GM13977 (cell line): ENCODE measurements around the gene ST6GALNAC4.

Source experiments
- DNase-seq: peaks from one replicate; pipeline ENCODE4 v3.0.0; 2012; ENCODE audit warnings: low spot score
- in situ Hi-C: fragments of 300-500 bp; cut with MboI; formaldehyde crosslinking; loops from one replicate; pipeline ENCODE4 v1.12.0; 2022; ENCODE audit warnings: low sequenced_read_pairs, low pct_unique_long_range_greater_than_20kb, mixed read lengths, inconsistent platforms; ENCODE audit not compliant: unreplicated experiment
- TF ChIP-seq, protein P1 (sequence below): IDR thresholded peaks from 2 replicates; pipeline ENCODE4 v1.5.1; 2012; ENCODE audit warnings: mild to moderate bottlenecking, control low read depth; ENCODE audit not compliant: insufficient read depth; ENCODE audit errors: extremely low read depth, missing control alignments

The ST6GALNAC4 gene

DNA sequence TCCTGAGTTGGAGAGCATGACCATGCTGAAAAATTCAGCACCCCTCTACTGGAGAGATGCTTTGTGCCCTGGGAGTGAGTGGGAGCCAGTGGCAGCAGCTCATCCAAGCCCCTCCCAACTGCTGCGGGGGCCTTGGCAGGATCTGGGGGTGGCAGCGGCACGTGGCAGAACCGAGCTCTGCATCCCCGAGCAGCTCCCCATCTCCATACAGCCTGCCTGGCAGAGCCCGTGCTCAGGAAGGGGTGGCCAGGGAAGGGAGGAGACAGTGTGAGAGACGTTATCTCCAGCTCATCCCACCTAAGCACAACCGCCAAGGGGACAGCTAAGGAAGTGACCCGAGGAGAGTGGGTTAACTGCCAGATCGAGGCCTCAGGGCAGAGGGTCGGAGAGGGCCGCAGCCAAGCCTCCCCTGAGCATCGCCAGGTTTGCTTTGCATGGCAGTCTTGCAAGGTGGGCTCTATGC is 38.0 kb upstream of the ST6GALNAC4 start:
- in situ Hi-C loops, result loop anchor here (5.0 kb wide), 1 partner anchor 77 kb away; no protein-coding TSS in a partner anchor
- DNase-seq, result no peak
- TF ChIP-seq, protein P1, sequence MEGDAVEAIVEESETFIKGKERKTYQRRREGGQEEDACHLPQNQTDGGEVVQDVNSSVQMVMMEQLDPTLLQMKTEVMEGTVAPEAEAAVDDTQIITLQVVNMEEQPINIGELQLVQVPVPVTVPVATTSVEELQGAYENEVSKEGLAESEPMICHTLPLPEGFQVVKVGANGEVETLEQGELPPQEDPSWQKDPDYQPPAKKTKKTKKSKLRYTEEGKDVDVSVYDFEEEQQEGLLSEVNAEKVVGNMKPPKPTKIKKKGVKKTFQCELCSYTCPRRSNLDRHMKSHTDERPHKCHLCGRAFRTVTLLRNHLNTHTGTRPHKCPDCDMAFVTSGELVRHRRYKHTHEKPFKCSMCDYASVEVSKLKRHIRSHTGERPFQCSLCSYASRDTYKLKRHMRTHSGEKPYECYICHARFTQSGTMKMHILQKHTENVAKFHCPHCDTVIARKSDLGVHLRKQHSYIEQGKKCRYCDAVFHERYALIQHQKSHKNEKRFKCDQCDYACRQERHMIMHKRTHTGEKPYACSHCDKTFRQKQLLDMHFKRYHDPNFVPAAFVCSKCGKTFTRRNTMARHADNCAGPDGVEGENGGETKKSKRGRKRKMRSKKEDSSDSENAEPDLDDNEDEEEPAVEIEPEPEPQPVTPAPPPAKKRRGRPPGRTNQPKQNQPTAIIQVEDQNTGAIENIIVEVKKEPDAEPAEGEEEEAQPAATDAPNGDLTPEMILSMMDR, result no peak

DNA sequence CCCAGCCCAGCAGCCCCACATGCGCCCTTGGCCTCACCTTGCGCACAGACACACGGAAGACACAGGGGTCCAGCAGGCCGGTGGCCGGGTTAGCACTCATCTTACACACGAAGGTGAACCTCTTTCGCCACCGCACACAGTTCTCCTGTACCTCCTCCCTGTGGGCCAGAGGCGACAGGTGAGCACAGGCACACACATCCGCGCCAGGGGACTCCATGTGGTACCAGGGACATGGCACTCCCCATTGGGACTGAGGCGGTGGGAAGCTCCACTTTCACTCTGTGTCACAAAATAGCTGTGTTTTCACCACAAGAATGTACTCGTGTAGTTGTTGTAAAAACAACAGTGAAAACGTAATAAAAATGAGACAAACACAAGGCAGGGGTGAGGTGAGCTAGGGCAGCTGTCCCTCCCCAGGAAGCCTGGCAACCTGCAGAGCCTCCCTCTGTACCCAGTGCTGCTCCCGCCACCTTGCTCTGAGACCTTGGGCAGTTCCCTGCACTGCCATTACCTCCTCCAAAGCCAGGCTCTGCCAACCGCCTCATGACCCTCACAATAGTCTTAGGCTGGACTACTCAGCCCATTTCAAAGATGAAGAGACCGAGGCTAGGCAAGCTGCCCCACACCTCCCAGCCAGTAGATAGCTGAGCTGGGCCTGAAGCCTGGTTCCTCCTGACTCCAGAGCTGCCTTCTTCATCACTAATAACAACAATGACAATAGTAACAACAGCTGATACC is 37.1 kb upstream of the ST6GALNAC4 start:
- DNase-seq, result no peak
- TF ChIP-seq, protein P1, result no peak
- in situ Hi-C loops, result no loop called here

DNA sequence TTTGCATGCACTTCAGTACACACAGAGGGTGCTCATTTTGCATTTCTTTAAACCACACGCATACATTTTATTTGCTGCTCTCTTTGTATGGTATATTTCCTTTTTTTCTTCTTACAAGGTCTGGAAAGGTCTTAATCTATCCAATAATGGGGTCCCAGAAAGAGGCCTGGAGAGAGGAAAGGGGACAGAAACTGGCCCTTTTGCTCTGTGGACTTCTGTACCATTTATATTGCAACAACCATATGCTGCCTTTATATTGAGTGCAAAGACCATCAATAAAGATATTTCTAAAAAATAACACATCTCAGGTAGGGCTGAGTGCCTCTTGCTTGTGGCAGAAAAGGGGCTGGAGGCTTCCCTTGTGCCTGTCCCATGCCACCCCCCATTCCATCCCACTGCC is 36.3 kb upstream of the ST6GALNAC4 start:
- TF ChIP-seq, protein P1, result no peak
- in situ Hi-C loops, result no loop called here

DNA sequence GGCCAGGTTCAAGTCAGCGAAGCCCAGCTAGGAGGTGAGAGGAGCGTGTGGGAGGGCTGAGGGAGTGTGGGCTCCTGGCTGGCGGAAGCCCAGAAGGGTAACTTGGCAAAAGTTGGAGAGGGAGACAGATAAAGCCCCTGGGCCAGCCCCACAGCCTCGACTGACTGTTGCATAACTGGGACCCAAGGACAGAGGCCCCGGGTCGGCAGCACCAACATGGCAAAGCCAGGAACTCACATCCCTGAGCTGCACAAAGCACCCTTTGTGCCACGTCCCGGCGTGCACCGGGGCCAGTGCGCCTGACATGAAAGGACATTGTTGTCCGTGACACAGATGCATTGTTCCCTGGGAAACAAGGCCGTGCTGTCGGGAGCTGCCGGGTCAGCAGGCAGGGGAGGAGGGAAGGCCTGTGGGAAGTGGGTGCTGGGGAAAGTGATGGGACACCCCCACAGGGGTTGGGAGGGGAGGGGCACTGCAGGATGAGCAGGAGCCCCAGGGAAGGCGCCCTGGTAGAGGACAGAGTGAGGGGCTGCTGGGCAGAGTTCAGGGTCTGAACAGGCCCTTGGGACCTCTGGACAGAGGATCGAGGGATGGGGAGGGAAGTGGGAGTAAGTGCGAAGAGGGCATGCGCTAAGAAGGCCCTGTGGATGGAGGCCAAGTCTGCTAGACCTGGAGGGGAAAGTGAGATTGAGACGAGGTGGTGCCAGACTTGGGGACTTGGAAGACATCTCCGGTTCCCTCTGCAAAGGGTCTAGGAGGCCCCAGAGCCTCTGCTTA is 33.9 kb upstream of the ST6GALNAC4 start:
- TF ChIP-seq, protein P1, result no peak
- DNase-seq, result no peak
- in situ Hi-C loops, result no loop called here

More for the DNA sequence above, 36.3 kb upstream of the ST6GALNAC4 start:
- DNase-seq, result no peak

DNA sequence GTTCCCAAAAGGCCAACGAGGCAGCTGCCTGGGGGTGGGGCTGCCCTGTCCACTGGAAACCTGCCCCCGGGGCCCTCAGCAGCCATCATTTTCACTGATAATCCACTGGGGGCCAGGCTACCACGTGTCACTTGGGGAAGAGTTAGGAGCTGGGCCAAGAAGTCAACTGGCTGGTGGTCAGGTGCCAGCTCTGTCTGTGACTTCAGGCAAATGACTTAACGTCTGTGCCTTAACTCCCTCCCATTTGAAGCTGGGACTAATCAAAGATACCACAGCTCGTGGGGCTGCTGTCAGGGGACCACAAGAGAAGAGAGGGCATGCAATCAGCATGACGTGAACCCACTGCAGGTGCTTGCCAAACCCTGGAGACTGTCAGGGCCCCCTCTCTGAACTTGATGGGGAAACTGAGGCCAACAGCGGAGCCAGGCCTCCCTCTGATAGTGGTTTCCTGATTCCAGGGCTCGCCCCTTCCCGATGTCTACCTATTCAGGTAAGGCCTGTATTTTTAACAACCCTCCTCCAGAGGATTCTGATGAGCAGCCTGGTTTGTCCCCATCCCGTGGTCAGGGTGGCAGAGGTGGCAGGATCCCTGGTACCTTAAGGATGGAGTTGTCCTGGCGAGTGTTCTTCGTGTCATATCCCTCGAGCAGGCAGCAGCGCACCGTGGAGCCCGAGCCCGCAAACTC is 33.1 kb upstream of the ST6GALNAC4 start:
- TF ChIP-seq, protein P1, result no peak
- in situ Hi-C loops, result no loop called here
- DNase-seq, result no peak

DNA sequence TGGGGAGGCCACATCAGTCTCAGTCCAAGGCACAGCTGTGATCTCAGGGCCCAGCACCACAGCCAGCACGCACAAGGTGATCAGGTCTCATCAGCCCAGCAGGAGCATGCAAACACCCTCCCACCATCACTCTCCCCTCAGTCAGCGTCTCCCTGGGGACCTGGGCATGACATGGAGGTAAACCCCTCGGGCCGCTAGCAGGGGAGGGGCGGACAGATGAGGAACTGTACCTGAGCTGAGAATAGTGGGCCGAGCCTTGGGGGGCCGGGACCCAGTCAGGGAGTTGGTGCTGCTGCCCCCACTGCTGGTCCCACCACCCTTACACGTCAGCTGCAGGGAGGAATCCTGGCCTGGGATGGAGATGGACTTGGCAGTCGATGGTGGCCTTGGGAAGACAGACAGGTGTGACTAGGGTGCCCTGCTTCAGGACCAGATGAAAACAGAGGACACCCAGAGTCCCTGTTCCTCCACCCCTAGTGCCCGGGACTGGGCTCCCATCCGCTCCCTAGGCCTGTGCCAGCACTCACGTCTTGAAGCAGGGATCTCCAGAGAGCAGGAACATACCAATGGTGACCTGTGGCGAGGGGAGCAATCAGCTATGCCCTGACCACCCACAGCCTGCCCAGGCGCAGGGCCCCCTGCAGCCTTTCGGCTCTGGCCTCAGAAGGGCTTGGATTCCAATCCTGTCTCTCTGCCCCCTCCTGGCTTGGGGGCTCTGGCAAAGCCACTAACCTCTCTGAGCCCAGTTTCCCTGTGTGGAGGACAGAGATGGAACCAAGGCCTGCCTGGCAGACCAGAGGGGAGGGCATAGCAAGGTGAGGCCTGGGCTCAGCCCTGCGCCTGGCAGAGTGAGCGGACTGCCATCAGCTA is 31.2 kb upstream of the ST6GALNAC4 start:
- TF ChIP-seq, protein P1, result no peak
- in situ Hi-C loops, result no loop called here
- no peak for DNase-seq
